Stimulated activated CD4-positive, alpha-beta T cell treated with anti-CD3 and anti-CD28 coated beads, Interleukin-1b, Interleukin-23, amount 100 ng/mL, for 4 hours (primary cell): ENCODE results near the gene NTM.

Experiments
- DNase-seq, 2 donors: peaks; one replicate each; pipeline ENCODE4 v3.0.0-alpha.2; 2020; ENCODE audit warnings: low read depth in 2 of 2

The NTM gene

GRCh38 chr11:131644204-131644795 lies 273.9 kb downstream of the NTM start:
- DNase-seq, result no peak

GRCh38 chr11:131645237-131645636 lies 274.8 kb downstream of the NTM start:
- no peak for DNase-seq

- DNase-seq, result no peak
Measured at GRCh38 chr11:131649856-131650255, 279.4 kb downstream of the NTM start.

- DNase-seq, result no peak
Measured at GRCh38 chr11:131652231-131652630, 281.8 kb downstream of the NTM start.

- no peak for DNase-seq
Measured at GRCh38 chr11:131653260-131653659, 282.8 kb downstream of the NTM start.

GRCh38 chr11:131654849-131655248 lies 284.4 kb downstream of the NTM start:
- DNase-seq, result no peak

- no peak for DNase-seq
Measured at GRCh38 chr11:131656179-131656838, 285.9 kb downstream of the NTM start.

- no peak for DNase-seq
Measured at GRCh38 chr11:131656839-131657211, 286.4 kb downstream of the NTM start.

GRCh38 chr11:131658414-131658813 lies 288.0 kb downstream of the NTM start:
- no peak for DNase-seq

GRCh38 chr11:131658952-131659351 lies 288.5 kb downstream of the NTM start:
- no peak for DNase-seq

GRCh38 chr11:131659931-131660330 lies 289.5 kb downstream of the NTM start:
- no peak for DNase-seq

- no peak for DNase-seq
Measured at GRCh38 chr11:131661132-131661531, 290.7 kb downstream of the NTM start.

GRCh38 chr11:131662317-131662972 lies 292.0 kb downstream of the NTM start:
- no peak for DNase-seq

- DNase-seq, result no peak
Measured at GRCh38 chr11:131662993-131663392, 292.6 kb downstream of the NTM start.

- no peak for DNase-seq
Measured at GRCh38 chr11:131663405-131664200, 293.2 kb downstream of the NTM start.

- DNase-seq, result no peak
Measured at GRCh38 chr11:131664293-131664692, 293.9 kb downstream of the NTM start.

- DNase-seq, result no peak
Measured at GRCh38 chr11:131664816-131665215, 294.4 kb downstream of the NTM start.

GRCh38 chr11:131665344-131665968 lies 295.0 kb downstream of the NTM start:
- DNase-seq, result no peak

- no peak for DNase-seq
Measured at GRCh38 chr11:131666006-131666405, 295.6 kb downstream of the NTM start.

- no peak for DNase-seq
Measured at GRCh38 chr11:131666617-131667016, 296.2 kb downstream of the NTM start.

- no peak for DNase-seq
Measured at GRCh38 chr11:131667566-131667965, 297.2 kb downstream of the NTM start.
